Astrocyte of the hippocampus (primary cell): ENCODE data around the gene GIMAP8.

ENCODE experiments used
- DNase-seq: peaks from one replicate; pipeline ENCODE4 v3.0.0; 2011; ENCODE audit warnings: low read depth, low spot score

The GIMAP8 gene

GRCh38 chr7:150411606-150412005 is 38.8 kb upstream of the GIMAP8 start:
- DNase-seq, result no peak

GRCh38 chr7:150412016-150412415 is 38.4 kb upstream of the GIMAP8 start:
- DNase-seq, result no peak

- DNase-seq, result no peak
Measured at GRCh38 chr7:150412518-150413488, 37.6 kb upstream of the GIMAP8 start.

- DNase-seq, result peak; percentile 62
Measured at GRCh38 chr7:150413640-150414081, 36.8 kb upstream of the GIMAP8 start.

- DNase-seq, result no peak
Measured at GRCh38 chr7:150415161-150416153, 35.0 kb upstream of the GIMAP8 start.

GRCh38 chr7:150417239-150417638 is 33.2 kb upstream of the GIMAP8 start:
- no peak for DNase-seq

GRCh38 chr7:150417863-150418262 is 32.6 kb upstream of the GIMAP8 start:
- no peak for DNase-seq

- no peak for DNase-seq
Measured at GRCh38 chr7:150420242-150420641, 30.2 kb upstream of the GIMAP8 start.

GRCh38 chr7:150420987-150421674 is 29.3 kb upstream of the GIMAP8 start:
- DNase-seq, result peak; percentile 92

GRCh38 chr7:150421831-150422230 is 28.6 kb upstream of the GIMAP8 start:
- DNase-seq, result no peak

GRCh38 chr7:150425670-150426069 is 24.8 kb upstream of the GIMAP8 start:
- no peak for DNase-seq

- DNase-seq, result peak; percentile 89
Measured at GRCh38 chr7:150428671-150429451, 21.6 kb upstream of the GIMAP8 start.

- no peak for DNase-seq
Measured at GRCh38 chr7:150429699-150430098, 20.7 kb upstream of the GIMAP8 start.

GRCh38 chr7:150430465-150431085 is 19.9 kb upstream of the GIMAP8 start:
- DNase-seq, result no peak

GRCh38 chr7:150431839-150432658 is 18.4 kb upstream of the GIMAP8 start:
- DNase-seq, result no peak

GRCh38 chr7:150432915-150433892 is 17.2 kb upstream of the GIMAP8 start:
- no peak for DNase-seq

- no peak for DNase-seq
Measured at GRCh38 chr7:150434240-150434639, 16.2 kb upstream of the GIMAP8 start.

- no peak for DNase-seq
Measured at GRCh38 chr7:150435047-150435389, 15.4 kb upstream of the GIMAP8 start.
